Brain pericyte (primary cell): ENCODE measurements around the gene OPN1MW2.
"Not testable (repeated sequence)": the region's sequence is repeated elsewhere in the genome, so short reads cannot be mapped to it uniquely, and the experiment has no call there.

Experiments
- DNase-seq: peaks from one replicate; pipeline ENCODE4 v3.0.0-alpha.2; 2012; ENCODE audit warnings: low read depth, low spot score

Gene OPN1MW2

GRCh38 chrX:154269245-154269644, 49.7 kb downstream of the OPN1MW2 start:
- not testable (repeated sequence) for DNase-seq
